ENCODE measurements around the gene SCRT2. TPM values are rescaled to one million over a fixed set of nuclear protein-coding genes. Genes with fewer than 3 reads are reported as not detected.
A peak's percentile ranks its signal among the peaks of the same experiment; 100 is the strongest.

The SCRT2 gene
- total RNA-seq, 1 experiment from 2014 or later: not detected

GRCh38 chr20:651713-652614 is 23.6 kb downstream of the SCRT2 start:
- Histone ChIP-seq H2AK5ac (ENCODE audit: insufficient read length, low read length) (no peak overlapping the region), H3K79me2 (ENCODE audit: insufficient read depth, low read length) (no peaks in the 10 kb centered on the region; the same call in 1 of the 2 replicates), H3K9ac (ENCODE audit: extremely low read depth, insufficient read length, low read length) (no peak overlapping the region), H3K23ac (ENCODE audit: insufficient read length, low read depth, low read length) (no peak overlapping the region), H3K56ac (ENCODE audit: insufficient read length, low read depth, low read length) (no peak overlapping the region), H3K27ac (ENCODE audit: insufficient read length, low read depth, low read length) (no peak overlapping the region), H3K4me2 (ENCODE audit: insufficient read depth, insufficient read length, low read length) (peak overlapping the region; percentile 78), H3K14ac (ENCODE audit: insufficient read depth, low read length) (no peak overlapping the region), H2BK12ac (ENCODE audit: insufficient read length, low read depth, low read length) (no peak overlapping the region), H2BK5ac (ENCODE audit: insufficient read length, low read length) (no peak overlapping the region), H3K4me1 (ENCODE audit: insufficient read depth, low read length) (peaks cover 7% of the 10 kb centered on the region; the same call in 1 of the 2 replicates), H2BK15ac (ENCODE audit: low read depth, low read length) (no peak overlapping the region), H2BK20ac (ENCODE audit: low read depth, low read length, poor library complexity, severe bottlenecking) (no peak overlapping the region), H3K27me3 (ENCODE audit: insufficient read depth, low read length) (no peaks in the 10 kb centered on the region), H3K18ac (ENCODE audit: insufficient read length, low read depth, low read length) (no peak overlapping the region), H4K5ac (ENCODE audit: insufficient read length, low read depth, low read length) (no peak overlapping the region), H3K23me2 (ENCODE audit: insufficient read length, low read depth, low read length, poor library complexity, severe bottlenecking) (peaks cover 4% of the 10 kb centered on the region), H4K91ac (ENCODE audit: insufficient read length, low read depth, low read length) (no peak overlapping the region), H3K79me1 (ENCODE audit: insufficient read depth, low read depth, low read length, poor library complexity, severe bottlenecking) (no peaks in the 10 kb centered on the region), H4K20me1 (ENCODE audit: control insufficient read depth, insufficient read depth, insufficient read length) (no peaks in the 10 kb centered on the region), H3T11ph (ENCODE audit: low read length) (no peak overlapping the region), H3K4ac (ENCODE audit: low read depth, low read length) (no peak overlapping the region), H3K9me3 (ENCODE audit: control insufficient read depth, low read depth, low read length) (no peaks in the 10 kb centered on the region), H4K8ac (replicated peaks; ENCODE audit: insufficient read length, low read depth, low read length) (no peak overlapping the region), H2BK120ac (ENCODE audit: low read depth, low read length, poor library complexity, severe bottlenecking) (no peak overlapping the region), H2AFZ (ENCODE audit: low read length) (no peak overlapping the region)
- Mint-ChIP-seq H3K36me3 (ENCODE audit: insufficient read depth in 1 of 3, low read depth in 3 of 3) (peaks cover 25 to 38% (median 37%) of the 10 kb centered on the region in 3 experiments), H3K9me3 (no peaks in the 10 kb centered on the region), H3K27me3 (ENCODE audit: low read depth) (peaks cover 9% of the 10 kb centered on the region; the same call in 1 of the 2 replicates), H3K27ac (peak overlapping the region in 1 of 3 experiments; percentile 10; a peak in 1 of 7 replicates), H3K4me3 (peak overlapping the region; percentile 73 to 79), H3K4me1 (peaks cover 36 to 37% of the 10 kb centered on the region in 2 experiments)
- TF ChIP-seq CTCF (conservative IDR thresholded peaks at IDR 0.05): no peak
- WGBS (ENCODE audit: extremely low coverage, insufficient read length, low lambda C conversion rate): no CpG with 5 or more reads among the region's 20 CpGs
- DNase-seq: no peak

All from H9 (cell line).